A673 (cell line): ENCODE measurements around the gene BTBD9. TPM values are rescaled to one million over a fixed set of nuclear protein-coding genes. Genes with fewer than 3 reads are reported as not detected.

ENCODE experiments used
- BruUV-seq: library from RNA; stranded (reverse); fragments of 400-500 nt; replicated peaks from 2 replicates; lab custom pipeline; 2021; lab: Mats Ljungman, UMichigan
- CTCF ChIA-PET: fragments of 300-600 bp; sonication (Branson Sonifier 250); formaldehyde crosslinking; loops from one replicate; lab custom pipeline; 2022; ENCODE audit warnings: antibody characterized with exemption; lab: Charles Lee
- POLR2A ChIA-PET: fragments of 300-600 bp; sonication (Branson Sonifier 250); formaldehyde crosslinking; loops from one replicate; lab custom pipeline; 2022; ENCODE audit warnings: antibody characterized with exemption; ENCODE audit not compliant: low non-redundant PET; lab: Charles Lee
- DNase-seq: peaks from one replicate; pipeline ENCODE4 v3.0.0-alpha.2; 2015; ENCODE audit warnings: low spot score
- H3K27ac ChIP-seq: fragments of 200-600 bp; sonication (generic); 2 replicates; pipeline ENCODE4 v1.5.1; 2016; ENCODE audit warnings: mixed run types, low read depth, mild to moderate bottlenecking, mixed read lengths, antibody characterized with exemption, low read length; ENCODE audit not compliant: poor library complexity, severe bottlenecking
- H3K27me3 ChIP-seq: fragments of 200-600 bp; sonication (generic); replicated peaks from 2 replicates; pipeline ENCODE4 v1.6.1; 2017; ENCODE audit warnings: mixed run types, low read depth, mild to moderate bottlenecking, mixed read lengths, antibody characterized with exemption, low read length; ENCODE audit not compliant: insufficient read depth, poor library complexity
- H3K36me3 ChIP-seq: fragments of 200-600 bp; sonication (generic); 2 replicates; pipeline ENCODE4 v1.6.1; 2016; ENCODE audit warnings: mixed run types, mild to moderate bottlenecking, mixed read lengths, antibody characterized with exemption, low read length; ENCODE audit not compliant: insufficient read depth, poor library complexity, severe bottlenecking
- H3K4me1 ChIP-seq: fragments of 200-600 bp; sonication (generic); 2 replicates; pipeline ENCODE4 v1.6.1; 2017; ENCODE audit warnings: mixed run types, mild to moderate bottlenecking, mixed read lengths, antibody characterized with exemption, low read length; ENCODE audit not compliant: insufficient read depth, poor library complexity, severe bottlenecking
- H3K4me3 ChIP-seq: fragments of 200-600 bp; sonication (generic); 2 replicates; pipeline ENCODE4 v1.5.1; 2016; ENCODE audit warnings: low read depth, mixed run types, mild to moderate bottlenecking, mixed read lengths, low read length; ENCODE audit not compliant: poor library complexity, severe bottlenecking
- H3K9me3 ChIP-seq: fragments of 200-600 bp; sonication (generic); 2 replicates; pipeline ENCODE4 v1.6.1; 2016; ENCODE audit warnings: mixed run types, low read depth, mild to moderate bottlenecking, mixed read lengths, antibody characterized with exemption, low read length; ENCODE audit not compliant: poor library complexity, severe bottlenecking
- EZH2 ChIP-seq: fragments of 200-600 bp; sonication (generic); IDR thresholded peaks from 2 replicates; pipeline ENCODE4 v1.6.1; 2017; ENCODE audit warnings: borderline replicate concordance, low read depth, mild to moderate bottlenecking, mixed read lengths, antibody characterized with exemption, low read length; ENCODE audit not compliant: poor library complexity, severe bottlenecking
- intact Hi-C: fragments of 100-400 bp; cut with micrococcal nuclease; formaldehyde crosslinking; loops from one replicate; pipeline ENCODE4 v1.10.0; 2022; ENCODE audit not compliant: unreplicated experiment
- total RNA-seq: library from RNA; stranded (reverse); gene quantifications from 2 replicates; pipeline ENCODE4 v1.2.3, GENCODE V29; 2021
- TF ChIP-seq, protein P1 (sequence below): fragments of 300-800, 200-600 bp; sonication (generic); conservative IDR thresholded peaks from 2 replicates; pipeline ENCODE4 v1.5.1; 2017; ENCODE audit warnings: low read depth, mild to moderate bottlenecking, antibody characterized with exemption, low read length, moderate library complexity, mixed read lengths

Gene BTBD9
- total RNA-seq, 1 experiment from 2014 or later: 8.0 TPM

- intact Hi-C loops: no loop called here
Measured at GRCh38 chr6:38389875-38390274, 249.9 kb downstream of the BTBD9 start.

DNA sequence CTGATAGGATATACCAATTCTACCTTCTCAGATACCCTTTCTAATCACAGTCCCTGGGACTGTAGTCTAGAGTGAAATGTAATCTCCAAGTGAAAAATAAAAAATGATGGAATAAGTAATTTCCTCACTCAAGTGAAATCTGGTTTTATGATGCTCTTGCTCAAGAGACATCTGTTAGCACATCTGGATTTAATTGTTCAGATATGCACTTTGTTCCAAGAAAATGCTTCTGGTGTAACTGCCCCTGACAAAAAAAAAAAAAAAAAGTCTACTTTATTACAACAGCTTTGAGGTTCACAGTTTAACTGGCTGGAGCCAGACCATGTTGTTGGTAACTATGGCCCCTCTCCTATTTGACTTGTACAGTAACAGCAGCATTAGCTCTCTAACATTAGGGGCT lies 251.8 kb downstream of the BTBD9 start:
- Histone ChIP-seq H3K27ac (no peak overlapping the region), H3K9me3 (no peaks in the 10 kb centered on the region), H3K27me3 (no peaks in the 10 kb centered on the region), H3K4me1 (peaks cover 10% of the 10 kb centered on the region), H3K4me3 (no peak overlapping the region), H3K36me3 (no peaks in the 10 kb centered on the region)
- intact Hi-C loops: no loop called here
- ChIA-PET POLR2A (interaction anchor here (0.6 kb wide), 1 partner anchor 97 kb away, joined by 6 read pairs; no protein-coding TSS in a partner anchor), CTCF (no interaction called here)
- DNase-seq: peak; percentile 44
- no TSS peak for BruUV-seq
- TF ChIP-seq, protein P1, sequence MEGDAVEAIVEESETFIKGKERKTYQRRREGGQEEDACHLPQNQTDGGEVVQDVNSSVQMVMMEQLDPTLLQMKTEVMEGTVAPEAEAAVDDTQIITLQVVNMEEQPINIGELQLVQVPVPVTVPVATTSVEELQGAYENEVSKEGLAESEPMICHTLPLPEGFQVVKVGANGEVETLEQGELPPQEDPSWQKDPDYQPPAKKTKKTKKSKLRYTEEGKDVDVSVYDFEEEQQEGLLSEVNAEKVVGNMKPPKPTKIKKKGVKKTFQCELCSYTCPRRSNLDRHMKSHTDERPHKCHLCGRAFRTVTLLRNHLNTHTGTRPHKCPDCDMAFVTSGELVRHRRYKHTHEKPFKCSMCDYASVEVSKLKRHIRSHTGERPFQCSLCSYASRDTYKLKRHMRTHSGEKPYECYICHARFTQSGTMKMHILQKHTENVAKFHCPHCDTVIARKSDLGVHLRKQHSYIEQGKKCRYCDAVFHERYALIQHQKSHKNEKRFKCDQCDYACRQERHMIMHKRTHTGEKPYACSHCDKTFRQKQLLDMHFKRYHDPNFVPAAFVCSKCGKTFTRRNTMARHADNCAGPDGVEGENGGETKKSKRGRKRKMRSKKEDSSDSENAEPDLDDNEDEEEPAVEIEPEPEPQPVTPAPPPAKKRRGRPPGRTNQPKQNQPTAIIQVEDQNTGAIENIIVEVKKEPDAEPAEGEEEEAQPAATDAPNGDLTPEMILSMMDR: no peak
- no peak for TF ChIP-seq EZH2

More at GRCh38 chr6:38389875-38390274, 249.9 kb downstream of the BTBD9 start:
- ChIA-PET POLR2A (no interaction called here), CTCF (no interaction called here)
- H3K36me3 ChIP-seq: no peaks in the 10 kb centered on the region
- TF ChIP-seq, protein P1: no peak
- TF ChIP-seq EZH2: no peak
- peaks cover 10% of the 10 kb centered on the region for H3K4me1 ChIP-seq
- no peak for DNase-seq
- BruUV-seq: no TSS peak
- H3K27me3 ChIP-seq: no peaks in the 10 kb centered on the region
- no peak overlapping the region for H3K27ac ChIP-seq
- no peak overlapping the region for H3K4me3 ChIP-seq
- H3K9me3 ChIP-seq: no peaks in the 10 kb centered on the region

GRCh38 chr6:38387461-38387860 lies 252.3 kb downstream of the BTBD9 start:
- no TSS peak for BruUV-seq
- TF ChIP-seq, protein P1: no peak

More at GRCh38 chr6:38387461-38387860, 252.3 kb downstream of the BTBD9 start:
- Histone ChIP-seq H3K27ac (no peak overlapping the region), H3K4me1 (peaks cover 10% of the 10 kb centered on the region), H3K27me3 (no peaks in the 10 kb centered on the region), H3K9me3 (no peaks in the 10 kb centered on the region), H3K36me3 (no peaks in the 10 kb centered on the region), H3K4me3 (no peak overlapping the region)
- CTCF ChIA-PET: no interaction called here
- DNase-seq: no peak
- POLR2A ChIA-PET: no interaction called here
- intact Hi-C loops: no loop called here
